HepG2 (cell line): ENCODE results near the gene SMARCA4. TPM values are rescaled to one million over a fixed set of nuclear protein-coding genes. Genes with fewer than 3 reads are reported as not detected.

ENCODE experiments used
- CEBPB ChIP-seq: IDR thresholded peaks from 2 replicates; pipeline ENCODE4 v1.6.1; 2011; ENCODE audit warnings: low read depth, low read length, improper control_type of control experiment, borderline replicate concordance
- CREB1 ChIP-seq, 2 experiments: fragments of 450-650 bp in 1 of 2; IDR thresholded peaks; 2 replicates each; pipeline ENCODE4 v1.6.1; 2016 to 2017; ENCODE audit warnings: control low read depth in 1 of 2, mild to moderate bottlenecking in 1 of 2, missing compliant biosample characterization in 1 of 2, missing genetic modification characterization in 1 of 2
- DNMT3B ChIP-seq: conservative IDR thresholded peaks from 2 replicates; pipeline ENCODE4 v1.6.1; 2016; ENCODE audit warnings: missing biosample characterization, control low read depth
- GATAD2A ChIP-seq: IDR thresholded peaks from 2 replicates; pipeline ENCODE4 v1.6.1; 2016
- GZF1 ChIP-seq: sonication (generic); formaldehyde crosslinking; IDR thresholded peaks from 2 replicates; pipeline ENCODE4 v1.5.1; 2020; ENCODE audit warnings: mild to moderate bottlenecking, missing genetic modification reagents
- HHEX ChIP-seq: IDR thresholded peaks from 2 replicates; pipeline ENCODE4 v1.6.1; 2016; ENCODE audit warnings: control low read depth
- KLF16 ChIP-seq, 2 experiments: sonication (generic) in 1 of 2; formaldehyde crosslinking in 1 of 2; IDR thresholded peaks; 2 replicates each; pipeline versions ENCODE4 v1.6.1 to v1.8.0; 2016 to 2023; ENCODE audit warnings: missing genetic modification reagents in 2 of 2, missing compliant biosample characterization in 1 of 2
- MAFF ChIP-seq: IDR thresholded peaks from 2 replicates; pipeline ENCODE4 v1.6.1; 2011; ENCODE audit warnings: low read depth, low read length, improper control_type of control experiment
- MXI1 ChIP-seq: IDR thresholded peaks from 3 replicates; pipeline ENCODE4 v1.6.1; 2012; ENCODE audit warnings: low read depth, low read length, inconsistent platforms, borderline replicate concordance
- NFATC3 ChIP-seq: sonication (generic); formaldehyde crosslinking; IDR thresholded peaks from 2 replicates; pipeline ENCODE4 v1.5.1; 2020; ENCODE audit warnings: mild to moderate bottlenecking, missing genetic modification reagents
- NFIC ChIP-seq: IDR thresholded peaks from 2 replicates; pipeline ENCODE4 v1.6.1; 2012; ENCODE audit warnings: mild to moderate bottlenecking, low read length, inconsistent platforms
- NPAS2 ChIP-seq: sonication (generic); formaldehyde crosslinking; IDR thresholded peaks from 2 replicates; pipeline ENCODE4 v1.8.0; 2022; ENCODE audit warnings: mild to moderate bottlenecking, missing genetic modification reagents, borderline replicate concordance
- PCBP2 ChIP-seq: fragments of 200-400 bp; formaldehyde crosslinking; optimal IDR thresholded peaks from 2 replicates; pipeline ENCODE3; 2018; ENCODE audit warnings: low read length, low read depth; ENCODE audit not compliant: poor library complexity, severe bottlenecking
- SAFB2 ChIP-seq: sonication (generic); formaldehyde crosslinking; IDR thresholded peaks from 2 replicates; pipeline ENCODE4 v1.5.1; 2020; ENCODE audit warnings: missing genetic modification reagents, low read depth, mild to moderate bottlenecking, borderline replicate concordance
- TRIM24 ChIP-seq: sonication (generic); formaldehyde crosslinking; IDR thresholded peaks from 2 replicates; pipeline ENCODE4 v1.8.0; 2022; ENCODE audit warnings: mild to moderate bottlenecking, missing genetic modification reagents
- ZNF292 ChIP-seq: sonication (generic); formaldehyde crosslinking; IDR thresholded peaks from 2 replicates; pipeline ENCODE4 v1.8.1; 2022; ENCODE audit warnings: mild to moderate bottlenecking, low read depth, missing genetic modification reagents, borderline replicate concordance
- ZNF570 ChIP-seq: sonication (generic); formaldehyde crosslinking; IDR thresholded peaks from 2 replicates; pipeline ENCODE4 v1.4.0; 2020; ENCODE audit warnings: mild to moderate bottlenecking, missing genetic modification reagents, borderline replicate concordance
- ZNF614 ChIP-seq: IDR thresholded peaks from 2 replicates; pipeline ENCODE4 v1.6.1; 2018; ENCODE audit warnings: missing biosample characterization, missing genetic modification reagents, inconsistent platforms, borderline replicate concordance
- ZNF703 ChIP-seq: sonication (generic); formaldehyde crosslinking; IDR thresholded peaks from 2 replicates; pipeline ENCODE4 v1.5.1; 2020; ENCODE audit warnings: missing genetic modification reagents, mild to moderate bottlenecking, moderate library complexity, borderline replicate concordance
- ZNF746 ChIP-seq: sonication (generic); formaldehyde crosslinking; IDR thresholded peaks from 2 replicates; pipeline ENCODE4 v1.8.0; 2022; ENCODE audit warnings: mild to moderate bottlenecking, missing genetic modification reagents
- ZNF772 ChIP-seq: sonication (generic); formaldehyde crosslinking; IDR thresholded peaks from 2 replicates; pipeline ENCODE4 v1.5.0; 2020; ENCODE audit warnings: mild to moderate bottlenecking, missing genetic modification reagents
- ZSCAN12 ChIP-seq: sonication (generic); formaldehyde crosslinking; IDR thresholded peaks from 2 replicates; pipeline ENCODE4 v1.9.0; 2021; ENCODE audit warnings: mild to moderate bottlenecking, missing genetic modification reagents
- polyA plus RNA-seq, 8 experiments: library from polyadenylated mRNA; depleted of rRNA in 3 of 8; stranded (reverse) in 7 of 8; unstranded in 1 of 8; fragments of >200 nt; fragmentation: Illumina TruSeq in 4 of 8; extraction: Trizol in 4 of 8; gene quantifications; 2 replicates each; pipeline versions ENCODE4 v1.2.1 to v1.2.3, GENCODE V29; 2011 to 2016; ENCODE audit warnings: low read depth in 4 of 8, missing spikeins in 1 of 8, mixed read lengths in 1 of 8; ENCODE audit not compliant: insufficient read depth in 1 of 8
- total RNA-seq, 5 experiments: library from RNA; depleted of rRNA; stranded (reverse); fragments of >200 nt; fragmentation: Illumina TruSeq; extraction: Trizol; gene quantifications; 2 replicates each; pipeline ENCODE4 v1.2.3, GENCODE V29; 2016; ENCODE audit warnings: low read depth in 1 of 5
- TF ChIP-seq, protein P1 (sequence below): sonication (generic); IDR thresholded peaks from 2 replicates; pipeline ENCODE4 v1.6.1; 2016; ENCODE audit warnings: low read depth, borderline replicate concordance

The SMARCA4 gene
- total and polyA plus RNA-seq, 2 of the 13 experiments (the other 11 are each of a cell fraction or from before 2014, with no cell fraction given): 25.4 to 45.9 TPM

- TF ChIP-seq ZNF292 (CRISPR knock-in tag) (no peak), MAFF (no peak), ZNF703 (CRISPR knock-in tag) (no peak), ZSCAN12 (CRISPR knock-in tag) (0 out of 2 replicates have a peak, but pooled peaks have one; percentile 19), NFIC (no peak), ZNF614 (peak; percentile 47; the same call in 1 of the 2 replicates), NFATC3 (CRISPR knock-in tag) (peak; percentile 85; the same call in 1 of the 2 replicates), MXI1 (peak; percentile 89; the same call in 2 of the 3 replicates), KLF16 (CRISPR knock-in tag; IDR thresholded peaks at IDR 0.05) (no peak), CREB1 (IDR thresholded peaks at IDR 0.05) (peak; percentile 9; the same call in 1 of the 2 replicates), CREB1 (CRISPR knock-in tag; IDR thresholded peaks at IDR 0.05) (no peak), TRIM24 (no peak), PCBP2 (no peak), ZNF746 (CRISPR knock-in tag) (no peak; the same call in 1 of the 2 replicates), ZNF570 (no peak), ZNF772 (CRISPR knock-in tag) (peak; percentile 94; the same call in 1 of the 2 replicates), NPAS2 (CRISPR knock-in tag) (no peak), HHEX (CRISPR knock-in tag) (no peak), GATAD2A (CRISPR knock-in tag) (peak; percentile 49; the same call in 1 of the 2 replicates), DNMT3B (CRISPR knock-in tag) (no peak), GZF1 (CRISPR knock-in tag) (peak; percentile 36; the same call in 1 of the 2 replicates), SAFB2 (CRISPR knock-in tag) (0 out of 2 replicates have a peak, but pooled peaks have one; percentile 45), CEBPB (no peak)
- TF ChIP-seq, protein P1, sequence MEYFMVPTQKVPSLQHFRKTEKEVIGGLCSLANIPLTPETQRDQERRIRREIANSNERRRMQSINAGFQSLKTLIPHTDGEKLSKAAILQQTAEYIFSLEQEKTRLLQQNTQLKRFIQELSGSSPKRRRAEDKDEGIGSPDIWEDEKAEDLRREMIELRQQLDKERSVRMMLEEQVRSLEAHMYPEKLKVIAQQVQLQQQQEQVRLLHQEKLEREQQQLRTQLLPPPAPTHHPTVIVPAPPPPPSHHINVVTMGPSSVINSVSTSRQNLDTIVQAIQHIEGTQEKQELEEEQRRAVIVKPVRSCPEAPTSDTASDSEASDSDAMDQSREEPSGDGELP: no peak
Observed at GRCh38 chr19:10960314-10961072, at the start of gene SMARCA4 (continued).
